ENCODE measurements around the gene INPP1.
"Not testable (repeated sequence)": the region's sequence is repeated elsewhere in the genome, so short reads cannot be mapped to it uniquely, and the experiment has no call there.

The INPP1 gene, protein sequence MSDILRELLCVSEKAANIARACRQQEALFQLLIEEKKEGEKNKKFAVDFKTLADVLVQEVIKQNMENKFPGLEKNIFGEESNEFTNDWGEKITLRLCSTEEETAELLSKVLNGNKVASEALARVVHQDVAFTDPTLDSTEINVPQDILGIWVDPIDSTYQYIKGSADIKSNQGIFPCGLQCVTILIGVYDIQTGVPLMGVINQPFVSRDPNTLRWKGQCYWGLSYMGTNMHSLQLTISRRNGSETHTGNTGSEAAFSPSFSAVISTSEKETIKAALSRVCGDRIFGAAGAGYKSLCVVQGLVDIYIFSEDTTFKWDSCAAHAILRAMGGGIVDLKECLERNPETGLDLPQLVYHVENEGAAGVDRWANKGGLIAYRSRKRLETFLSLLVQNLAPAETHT

DNA sequence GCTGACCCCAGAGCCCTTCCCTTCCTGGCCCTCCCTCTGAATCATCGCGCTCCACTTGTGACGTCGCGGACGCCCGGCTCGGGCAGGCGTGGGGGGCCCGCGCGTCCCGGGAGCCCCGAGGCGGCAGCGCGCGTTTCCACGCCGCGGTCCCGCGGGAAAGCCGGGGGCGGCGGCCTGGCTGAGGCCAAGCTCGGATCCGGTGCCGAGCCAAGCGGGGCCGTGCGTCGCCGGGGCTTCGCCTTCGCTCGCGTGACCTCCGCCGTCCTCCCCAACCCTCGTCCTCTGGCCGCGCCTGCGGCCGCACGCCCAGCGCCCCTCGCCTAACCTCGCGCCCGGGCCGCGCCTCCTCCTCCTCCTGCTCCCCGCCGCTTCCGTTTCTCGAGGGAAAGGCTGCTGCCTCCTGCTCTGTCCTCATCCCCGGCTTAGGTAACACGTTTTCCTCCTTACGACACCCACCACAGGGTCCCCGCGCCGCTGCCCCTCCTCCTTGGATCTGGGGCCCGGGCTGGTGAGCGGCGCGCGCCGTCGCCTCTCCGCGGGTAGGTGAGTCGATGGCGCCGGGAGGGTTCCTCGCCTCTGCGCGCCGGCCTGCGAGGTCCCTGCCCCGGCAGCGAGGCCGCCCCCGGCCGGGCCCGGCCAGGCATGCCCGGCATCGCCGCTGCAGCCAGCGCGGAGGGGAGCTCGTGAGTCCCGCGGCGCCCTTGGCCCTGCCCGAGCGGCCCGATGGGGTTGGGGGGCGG, at the start of gene INPP1:
Gene INPP1 (plus strand): TSS at position 54 of the 740 bp plus-strand sequence. CDS start 16,514 bp downstream, outside the sequence.
- peak; percentile 82 for DNase-seq

DNA sequence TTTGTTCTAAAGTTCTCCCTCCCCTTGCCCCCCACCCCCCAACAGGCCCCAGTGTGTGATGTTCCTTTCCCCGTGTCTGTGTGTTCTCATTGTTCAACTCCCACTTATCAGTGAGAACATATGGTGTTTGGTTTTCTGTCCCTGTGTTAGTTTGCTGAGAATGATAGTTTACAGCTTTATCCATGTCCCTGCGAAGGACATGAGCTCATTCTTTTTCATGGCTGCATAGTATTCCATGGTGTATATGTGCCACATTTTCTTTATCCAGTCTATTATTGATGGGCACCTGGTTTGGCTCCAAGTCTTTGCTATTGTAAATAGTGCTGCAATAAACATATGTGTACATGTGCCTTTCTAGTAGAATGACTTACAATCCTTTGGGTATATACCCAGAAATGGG, 45.5 kb upstream of the INPP1 start:
- not testable (repeated sequence) for DNase-seq

- DNase-seq = no peak
Observed at GRCh38 chr2:190301032-190301431, 42.4 kb upstream of the INPP1 start.

- DNase-seq = no peak
Observed at GRCh38 chr2:190302052-190302451, 41.3 kb upstream of the INPP1 start.

- no peak for DNase-seq
Observed at GRCh38 chr2:190303647-190304046, 39.7 kb upstream of the INPP1 start.

- DNase-seq = no peak
Observed at GRCh38 chr2:190304404-190304803, 39.0 kb upstream of the INPP1 start.

DNA sequence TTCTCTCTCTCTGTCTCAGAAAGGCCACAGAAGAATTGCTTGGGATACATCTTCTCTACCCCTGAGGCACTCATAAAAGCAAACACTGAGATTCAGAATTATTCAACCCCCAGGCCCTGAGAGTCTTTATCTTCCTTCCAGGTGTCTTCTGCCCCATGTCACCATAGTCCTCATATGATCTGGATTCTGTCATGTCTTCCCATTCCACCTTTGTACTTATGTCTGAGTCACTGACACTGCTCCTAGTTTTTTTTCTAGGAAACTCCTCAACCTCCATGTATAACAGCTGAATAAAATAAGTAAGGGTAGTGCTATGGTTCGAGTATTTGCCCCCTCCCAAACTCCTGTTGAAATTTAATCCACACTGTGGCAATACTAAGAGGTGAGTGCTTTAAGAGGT, 35.4 kb upstream of the INPP1 start:
- DNase-seq = no peak

- no peak for DNase-seq
Observed at GRCh38 chr2:190311893-190312634, 31.3 kb upstream of the INPP1 start.

GRCh38 chr2:190312635-190313025, 30.8 kb upstream of the INPP1 start:
- DNase-seq = not testable (repeated sequence)

- no peak for DNase-seq
Observed at GRCh38 chr2:190313880-190314279, 29.5 kb upstream of the INPP1 start.

DNA sequence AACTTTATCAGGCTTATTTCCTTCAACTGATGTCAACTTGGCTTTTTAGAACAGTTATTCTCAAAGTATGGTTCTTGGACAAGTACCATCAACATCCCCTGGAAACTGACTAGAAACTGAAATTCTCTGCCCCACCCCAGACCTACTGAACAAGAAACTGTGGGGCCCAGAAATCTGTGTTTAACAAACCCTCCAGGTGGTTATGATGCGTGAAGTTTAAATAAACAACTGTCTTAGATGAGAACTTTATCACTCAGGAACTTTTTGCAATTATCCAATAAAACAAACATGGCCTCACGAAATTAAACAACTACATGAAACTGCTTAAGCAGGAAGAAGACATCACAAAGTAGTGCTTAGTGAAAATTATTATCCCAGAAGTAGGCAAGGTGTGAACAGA, 28.1 kb upstream of the INPP1 start:
- DNase-seq = no peak

DNA sequence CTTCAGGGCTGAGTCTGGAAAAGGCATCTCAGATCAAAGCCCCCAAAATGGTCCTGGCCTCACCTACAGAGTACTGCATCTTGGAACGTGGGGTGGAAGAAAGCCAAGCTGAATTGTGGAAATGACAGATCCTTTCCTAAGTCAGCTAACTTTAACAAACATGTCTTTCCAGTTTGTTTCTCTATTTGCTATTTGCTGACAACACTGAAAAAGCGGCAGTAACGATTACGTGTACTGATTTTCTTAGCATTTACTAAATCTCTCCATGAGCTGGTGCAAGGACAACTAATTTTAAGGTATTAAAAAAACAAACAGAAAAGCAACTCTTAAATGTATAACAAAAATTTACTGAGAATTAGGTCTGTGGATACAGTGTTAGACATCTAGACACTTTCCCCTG, 24.9 kb upstream of the INPP1 start:
- DNase-seq = no peak

GRCh38 chr2:190318931-190319554, 24.3 kb upstream of the INPP1 start:
- DNase-seq = peak; percentile 37

- peak; percentile 99 for DNase-seq
Observed at GRCh38 chr2:190319555-190320498, 23.6 kb upstream of the INPP1 start, which contains the start of gene HIBCH. Gene HIBCH (minus strand): TSS chr2:190319826. CDS start chr2:190319750, 76 bp downstream.

DNA sequence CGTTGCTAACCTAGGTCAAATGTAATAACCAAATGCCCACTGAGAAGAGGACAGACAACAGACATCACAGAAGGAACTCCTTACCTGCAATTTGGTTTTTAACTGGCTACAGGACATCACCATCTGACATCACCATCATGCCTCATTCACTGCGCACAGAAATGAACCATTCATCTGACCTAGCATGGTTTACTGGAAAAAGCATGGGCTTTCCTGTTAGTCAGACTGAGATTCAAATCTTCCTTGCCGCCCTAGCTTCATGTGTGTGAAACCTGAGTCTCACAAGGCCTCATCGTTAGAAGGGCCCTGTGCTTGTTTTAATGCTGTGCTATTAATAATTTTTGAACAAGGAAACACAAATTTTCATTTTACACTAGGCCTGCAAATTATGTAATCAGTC, 22.7 kb upstream of the INPP1 start:
- DNase-seq = no peak

DNA sequence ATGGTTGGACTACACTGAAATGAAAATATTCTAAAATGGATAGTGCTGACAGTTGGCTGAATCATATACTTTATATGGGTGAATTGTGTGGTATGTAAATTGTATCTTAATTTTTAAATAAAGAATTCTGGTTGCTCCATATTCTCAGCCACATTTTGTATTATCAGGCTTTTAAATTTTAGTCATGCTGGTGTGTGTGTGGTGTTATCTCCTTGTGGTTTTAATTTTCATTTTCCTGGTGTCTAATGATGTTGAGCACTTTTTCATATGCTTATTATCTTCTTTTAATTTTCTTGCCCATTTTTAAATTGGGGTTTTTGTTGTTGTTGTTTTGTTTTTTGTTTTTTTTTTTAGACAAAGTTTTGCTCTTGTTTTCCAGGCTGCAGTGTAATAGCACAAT, 20.0 kb upstream of the INPP1 start:
- DNase-seq = no peak

DNA sequence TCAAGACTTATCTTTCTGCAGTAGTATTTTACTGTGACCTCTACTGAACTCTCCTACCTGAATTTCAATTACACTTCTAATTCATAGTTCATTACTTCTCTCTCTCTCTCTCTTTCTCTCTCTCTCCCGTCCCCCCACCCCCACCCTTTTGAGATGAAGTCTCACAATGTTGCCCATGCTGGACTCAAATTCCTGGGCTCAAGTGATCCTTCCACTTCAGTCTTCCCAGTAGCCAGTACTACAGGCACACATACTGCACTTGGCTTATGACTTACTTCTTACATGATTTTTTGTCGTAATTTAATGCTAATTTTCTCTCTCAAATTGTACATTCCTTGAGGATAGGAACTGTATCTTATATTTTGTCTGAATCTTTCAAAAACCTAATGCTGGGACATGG, 17.8 kb upstream of the INPP1 start:
- DNase-seq = no peak

DNA sequence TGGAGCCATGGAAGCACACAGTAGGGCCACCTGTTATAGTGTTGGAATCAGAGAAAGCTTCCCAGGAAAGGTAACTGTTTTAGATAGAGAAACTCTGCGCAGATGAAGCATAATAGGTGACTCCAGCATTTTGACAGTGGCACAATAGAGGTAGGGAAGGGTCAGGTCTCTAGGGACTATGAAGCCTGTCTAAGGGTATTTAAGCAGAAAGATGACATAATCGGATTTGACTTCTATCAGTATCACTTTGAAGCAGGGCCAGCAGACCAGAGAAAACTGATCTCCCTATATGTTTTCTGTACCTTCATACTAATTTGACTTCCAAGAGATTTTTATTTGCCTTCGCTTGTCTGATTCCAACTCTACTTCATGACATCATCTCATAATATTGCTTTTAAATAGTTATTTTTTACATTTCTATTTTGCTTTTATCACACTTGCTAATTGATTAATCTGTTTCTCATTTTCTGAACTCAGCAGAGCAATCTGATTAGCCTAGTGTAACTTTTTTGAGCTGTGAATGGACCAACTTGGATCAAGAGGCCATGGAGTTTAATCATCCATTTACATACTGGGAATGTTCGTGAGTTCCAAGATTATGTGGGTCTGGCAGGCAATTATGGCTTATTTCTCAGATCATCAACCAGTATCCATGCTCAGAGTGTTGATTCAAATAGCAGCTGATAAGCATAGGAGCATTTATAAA, 15.4 kb upstream of the INPP1 start:
- DNase-seq = no peak

GRCh38 chr2:190328573-190329147, 14.7 kb upstream of the INPP1 start:
- DNase-seq = no peak

GRCh38 chr2:190333395-190333794, 10.0 kb upstream of the INPP1 start:
- DNase-seq = no peak

- no peak for DNase-seq
Observed at GRCh38 chr2:190333928-190334327, 9.5 kb upstream of the INPP1 start.
